Measurements from ENCODE around the gene TTC39A. TPM values are rescaled to one million over a fixed set of nuclear protein-coding genes. Genes with fewer than 3 reads are reported as not detected.
A peak's percentile ranks its signal among the peaks of the same experiment; 100 is the strongest.

The TTC39A gene
- total RNA-seq, 1 donor from 2014 or later: 0.28 TPM

DNA sequence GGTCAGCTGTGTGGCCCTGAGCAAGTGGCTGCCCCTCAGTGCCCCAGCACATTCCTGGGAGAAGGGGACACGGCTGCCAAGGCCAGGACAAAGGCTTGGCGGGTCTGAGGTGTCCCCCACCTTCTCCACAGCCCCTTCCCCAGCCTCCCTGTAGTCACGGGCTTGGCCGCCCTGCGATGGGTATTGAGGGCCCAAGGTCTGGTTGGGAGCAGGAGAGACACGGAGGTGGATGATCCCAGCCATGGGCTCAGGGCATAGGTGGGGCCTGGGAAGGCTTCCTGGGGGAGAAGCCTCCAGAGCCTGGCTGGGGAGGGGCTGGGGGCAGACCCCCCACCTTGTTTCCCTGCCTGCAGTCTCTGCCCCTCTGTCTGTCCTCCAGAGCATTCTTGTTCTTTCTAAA lies 27.0 kb downstream of the TTC39A start:
- H3K4me3 Mint-ChIP-seq: no peak overlapping the region
- no peaks in the 10 kb centered on the region for H3K27me3 Mint-ChIP-seq
- H3K36me3 Mint-ChIP-seq (ENCODE audit: low read depth): no peaks in the 10 kb centered on the region
- peaks cover 13% of the 10 kb centered on the region for H3K4me1 Mint-ChIP-seq
- DNase-seq: no peak
- no peaks in the 10 kb centered on the region for H3K9me3 Mint-ChIP-seq
- intact Hi-C loops (cut with micrococcal nuclease): no loop called here
- peak overlapping the region; percentile 86 for H3K27ac Mint-ChIP-seq

DNA sequence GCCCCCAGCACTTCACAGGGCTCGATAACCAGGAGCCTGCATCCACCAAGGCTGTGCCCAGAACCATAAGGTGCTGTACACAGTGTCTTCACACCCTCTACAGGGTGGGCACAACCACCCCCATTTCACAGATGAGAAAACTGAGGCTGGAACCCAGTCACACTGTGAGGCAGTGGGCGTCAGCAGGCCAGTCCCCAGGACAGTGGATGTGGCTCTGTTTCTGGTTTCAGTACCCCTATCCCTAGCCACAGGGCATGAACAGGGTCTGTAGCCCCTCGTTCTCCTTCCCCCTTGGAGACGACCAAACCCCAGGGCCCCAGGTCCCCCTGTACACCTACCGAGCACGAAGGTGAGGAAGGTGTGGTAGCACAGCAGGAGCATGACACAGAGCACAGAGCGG lies 27.6 kb downstream of the TTC39A start:
- Mint-ChIP-seq H3K27me3 (no peaks in the 10 kb centered on the region), H3K36me3 (ENCODE audit: low read depth) (no peaks in the 10 kb centered on the region), H3K27ac (no peak overlapping the region), H3K9me3 (no peaks in the 10 kb centered on the region), H3K4me1 (peaks cover 16% of the 10 kb centered on the region), H3K4me3 (no peak overlapping the region)
- intact Hi-C loops (cut with micrococcal nuclease): no loop called here
- no peak for DNase-seq

DNA sequence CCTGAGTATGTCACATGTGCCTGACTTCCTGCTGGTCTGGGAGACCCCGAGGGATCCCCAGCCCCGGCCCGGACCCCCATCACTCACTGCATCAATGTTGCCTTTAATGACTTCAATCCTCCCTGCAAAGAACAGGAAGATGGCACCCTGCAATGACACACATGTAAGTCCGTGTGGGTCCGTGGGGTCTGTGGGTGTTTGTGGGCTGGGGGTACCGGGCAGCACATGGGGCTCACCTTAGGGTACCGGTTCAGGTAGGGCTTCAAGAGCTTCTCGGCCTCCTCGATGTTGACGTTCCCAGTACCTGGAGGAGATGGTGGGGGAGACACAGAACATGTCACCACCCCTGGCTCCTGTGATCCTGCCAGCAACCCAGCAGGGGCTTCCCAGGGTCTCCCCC lies 28.1 kb downstream of the TTC39A start:
- intact Hi-C loops (cut with micrococcal nuclease): no loop called here
- Mint-ChIP-seq H3K9me3 (no peaks in the 10 kb centered on the region), H3K4me1 (peaks cover 19% of the 10 kb centered on the region), H3K27me3 (no peaks in the 10 kb centered on the region), H3K27ac (no peak overlapping the region), H3K36me3 (ENCODE audit: low read depth) (no peaks in the 10 kb centered on the region), H3K4me3 (no peak overlapping the region)
- DNase-seq: no peak

DNA sequence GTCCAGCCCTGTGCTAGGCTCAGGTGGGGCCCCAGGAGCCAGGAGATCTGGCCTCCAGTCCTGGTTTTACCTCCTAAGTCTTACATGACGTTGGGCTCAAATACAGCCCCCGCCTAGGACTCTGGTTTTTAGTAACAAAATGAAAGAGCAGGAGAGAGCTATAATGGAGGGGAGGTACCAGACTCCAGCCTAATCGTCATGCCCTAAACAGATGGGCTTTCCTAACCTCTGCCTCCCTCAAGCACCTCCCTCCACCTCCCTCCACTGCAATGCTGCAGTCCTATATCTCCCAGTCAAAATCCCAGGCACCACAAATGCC lies 28.6 kb downstream of the TTC39A start:
- intact Hi-C loops (cut with micrococcal nuclease): no loop called here
- Mint-ChIP-seq H3K4me1 (peaks cover 23% of the 10 kb centered on the region), H3K36me3 (ENCODE audit: low read depth) (no peaks in the 10 kb centered on the region), H3K27me3 (no peaks in the 10 kb centered on the region), H3K9me3 (no peaks in the 10 kb centered on the region), H3K4me3 (no peak overlapping the region), H3K27ac (no peak overlapping the region)
- no peak for DNase-seq

DNA sequence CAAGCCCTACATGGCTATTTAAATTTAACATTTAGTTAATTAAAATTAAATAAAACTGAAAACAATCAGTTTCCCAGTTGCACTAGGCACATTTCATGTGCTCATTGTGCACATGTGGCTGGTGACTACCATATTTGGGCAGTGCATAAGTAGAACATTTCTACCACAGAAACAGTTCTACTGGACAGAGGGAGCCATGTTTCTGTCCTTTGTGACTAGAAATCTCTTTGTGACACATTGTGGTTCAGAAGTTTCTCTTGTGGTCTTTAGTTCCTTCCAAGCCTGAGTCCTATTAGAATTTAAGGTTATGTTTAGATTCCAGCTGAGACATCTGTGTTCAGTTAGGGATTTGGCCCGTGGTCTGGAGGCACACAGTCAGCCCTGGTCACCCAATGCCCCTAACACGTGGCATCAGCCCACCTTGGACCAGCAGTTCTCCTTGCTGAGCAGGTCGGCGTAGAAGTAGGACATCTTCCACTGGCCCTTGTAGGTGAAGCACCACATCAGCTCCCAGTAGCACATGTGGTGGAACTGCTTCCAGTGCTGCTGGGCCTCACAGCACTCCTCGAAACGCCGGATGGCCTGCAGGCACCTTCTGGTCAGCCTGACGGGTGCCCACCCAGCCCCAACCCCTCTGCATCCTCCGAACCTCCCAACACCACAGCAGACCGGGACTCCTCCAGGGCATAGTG lies 29.1 kb downstream of the TTC39A start:
- no peak overlapping the region for H3K27ac Mint-ChIP-seq
- no peak overlapping the region for H3K4me3 Mint-ChIP-seq
- H3K36me3 Mint-ChIP-seq (ENCODE audit: low read depth): no peaks in the 10 kb centered on the region
- no peaks in the 10 kb centered on the region for H3K9me3 Mint-ChIP-seq
- H3K27me3 Mint-ChIP-seq: no peaks in the 10 kb centered on the region
- no peak for DNase-seq
- intact Hi-C loops (cut with micrococcal nuclease): no loop called here
- H3K4me1 Mint-ChIP-seq: peaks cover 26% of the 10 kb centered on the region

DNA sequence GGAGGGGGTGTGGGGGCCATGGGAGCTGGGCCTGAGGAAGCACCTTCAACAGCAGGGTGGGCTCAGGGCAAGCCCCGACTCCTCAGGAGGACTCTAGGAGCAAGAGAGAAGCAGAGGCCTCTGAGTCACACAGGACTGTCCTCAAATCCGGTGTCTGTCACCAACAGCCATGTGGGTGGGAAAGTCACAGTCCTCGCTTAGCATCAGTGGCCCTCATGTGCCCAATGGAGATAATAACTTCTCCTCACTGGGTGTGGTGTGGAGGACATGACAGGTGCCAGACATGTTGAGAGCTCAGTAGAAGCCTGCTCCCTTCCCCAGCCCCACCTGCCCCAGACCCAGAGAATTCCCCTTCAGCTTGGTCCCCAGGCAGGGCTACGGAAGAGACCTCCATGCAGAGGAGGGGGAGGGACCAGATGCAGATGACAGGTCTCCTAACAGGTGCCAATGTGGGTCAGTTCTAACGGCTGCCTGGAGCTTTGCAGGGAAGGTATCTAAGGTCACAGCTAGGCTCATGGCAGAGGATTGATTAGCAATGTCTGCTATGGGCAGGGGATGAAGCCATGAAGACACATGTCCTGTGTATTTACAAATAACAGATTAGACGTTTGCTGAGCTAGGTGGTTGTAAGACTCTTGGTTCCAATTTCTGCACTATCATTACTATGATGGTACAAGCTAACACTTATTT lies 30.2 kb downstream of the TTC39A start:
- intact Hi-C loops (cut with micrococcal nuclease): loop anchor here (5.0 to 10.0 kb wide), 3 partner anchors 63 to 428 kb away; partner anchors contain the start of genes CDKN2C and RNF11
- Mint-ChIP-seq H3K4me1 (peaks cover 29% of the 10 kb centered on the region), H3K27me3 (no peaks in the 10 kb centered on the region), H3K36me3 (ENCODE audit: low read depth) (no peaks in the 10 kb centered on the region), H3K27ac (no peak overlapping the region), H3K9me3 (no peaks in the 10 kb centered on the region), H3K4me3 (no peak overlapping the region)
- no peak for DNase-seq

DNA sequence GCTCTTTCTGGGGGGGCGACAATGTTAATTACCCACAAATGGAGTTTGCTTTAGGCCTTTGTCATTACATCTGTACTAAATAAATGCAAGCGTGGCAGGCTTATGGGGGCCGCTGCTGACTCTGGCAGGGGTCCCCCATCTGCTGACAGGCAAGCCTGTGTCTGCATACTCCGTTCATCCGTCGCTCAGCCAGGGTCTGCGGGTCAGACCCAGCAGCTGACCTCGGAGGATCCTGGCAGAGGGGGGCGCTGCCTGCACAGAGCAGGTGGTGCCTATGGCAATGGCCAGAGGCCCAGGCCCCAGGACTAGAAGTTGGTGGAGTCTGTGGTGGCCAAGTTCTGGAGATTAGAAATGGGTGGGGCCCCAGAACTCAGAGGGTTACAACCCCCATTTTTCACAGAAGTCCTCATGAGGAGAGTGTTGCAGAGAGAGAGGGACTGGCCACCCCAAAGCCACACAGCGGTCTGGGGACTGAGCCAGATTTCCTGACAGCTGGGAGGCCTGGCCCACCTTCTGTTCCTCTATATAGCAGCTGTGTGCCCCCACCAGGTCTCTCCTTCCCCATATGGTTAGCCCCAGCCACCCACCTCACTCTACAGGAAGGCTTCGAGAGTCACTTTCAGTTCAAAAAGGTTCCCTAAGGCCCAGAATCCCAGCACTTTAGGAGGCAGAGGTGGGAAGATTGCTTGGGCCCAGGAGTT lies 31.0 kb downstream of the TTC39A start:
- intact Hi-C loops (cut with micrococcal nuclease): loop anchor here (5.0 to 10.0 kb wide), 3 partner anchors 62 to 427 kb away; partner anchors contain the start of genes CDKN2C and RNF11
- H3K9me3 Mint-ChIP-seq: no peaks in the 10 kb centered on the region

DNA sequence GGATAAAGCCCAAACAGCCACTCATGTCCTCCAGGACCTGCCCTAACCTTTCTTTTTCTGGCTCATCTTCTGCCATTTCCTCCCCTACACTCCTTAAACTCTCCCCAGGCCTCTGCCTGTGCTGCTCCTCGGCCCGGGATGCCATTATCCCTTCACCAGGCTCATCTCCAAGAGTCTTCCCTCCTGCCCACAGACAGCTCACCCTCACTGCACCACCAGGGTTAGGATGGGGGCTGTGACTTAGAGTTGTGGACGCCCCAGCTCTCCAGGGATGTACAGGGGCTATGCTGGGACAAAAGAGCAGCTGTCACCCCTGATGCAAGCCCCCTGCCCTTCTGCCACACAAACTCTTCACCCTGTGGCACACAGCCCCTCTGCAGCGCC lies 32.0 kb downstream of the TTC39A start:
- Mint-ChIP-seq H3K4me3 (no peak overlapping the region), H3K27ac (no peak overlapping the region), H3K9me3 (no peaks in the 10 kb centered on the region), H3K36me3 (ENCODE audit: low read depth) (no peaks in the 10 kb centered on the region), H3K27me3 (no peaks in the 10 kb centered on the region), H3K4me1 (peaks cover 26% of the 10 kb centered on the region)
- intact Hi-C loops (cut with micrococcal nuclease): loop anchor here (5.0 to 10.0 kb wide), 3 partner anchors 61 to 426 kb away; partner anchors contain the start of genes CDKN2C and RNF11
- DNase-seq: no peak

More for the DNA sequence above, 31.0 kb downstream of the TTC39A start:
- Mint-ChIP-seq H3K4me3 (no peak overlapping the region), H3K27me3 (no peaks in the 10 kb centered on the region), H3K4me1 (peaks cover 32% of the 10 kb centered on the region), H3K27ac (no peak overlapping the region), H3K36me3 (ENCODE audit: low read depth) (no peaks in the 10 kb centered on the region)
- DNase-seq: no peak

DNA sequence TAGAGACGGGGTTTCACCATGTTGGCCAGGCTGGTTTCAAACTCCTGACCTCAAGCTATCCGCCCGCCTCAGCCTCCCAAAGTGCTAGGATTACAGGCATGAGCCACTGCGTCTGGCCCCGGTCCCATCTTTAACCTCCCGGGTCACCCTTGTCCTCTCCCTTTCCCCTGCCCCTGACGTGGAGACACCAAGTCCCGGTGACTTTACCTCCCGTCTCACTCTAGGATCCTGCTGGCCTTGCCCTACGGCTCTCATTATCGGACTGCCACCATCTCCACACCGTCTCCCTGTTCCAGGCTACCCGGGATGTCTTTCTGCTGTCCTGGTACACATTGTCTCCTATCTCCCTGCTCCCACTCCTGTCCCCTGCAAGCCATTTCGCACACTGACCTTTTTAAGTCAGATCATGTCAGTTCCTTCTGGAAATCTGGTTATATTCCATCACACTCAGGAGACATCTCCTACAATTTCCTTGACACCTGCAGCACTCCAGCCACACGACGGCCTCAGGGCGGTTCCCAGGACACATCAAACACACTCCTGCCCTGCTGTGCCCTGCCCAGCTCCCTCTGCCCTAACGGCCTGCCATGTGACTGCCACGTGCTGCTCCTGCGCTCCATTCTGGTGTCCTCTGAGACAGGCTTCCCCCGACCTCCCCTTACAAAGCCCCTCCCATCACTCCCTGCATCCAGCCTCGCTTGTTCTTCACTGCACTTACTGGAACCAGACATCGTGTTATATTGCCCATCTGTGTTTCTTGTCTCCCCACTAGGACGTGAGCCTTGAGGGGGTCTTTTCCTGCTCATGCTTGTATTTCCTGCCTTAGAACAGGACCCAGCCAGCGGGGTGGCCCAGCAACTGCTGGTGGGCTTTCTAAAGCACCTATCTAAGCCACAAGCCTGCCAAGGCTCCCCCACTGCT lies 32.7 kb downstream of the TTC39A start:
- Mint-ChIP-seq H3K27me3 (no peaks in the 10 kb centered on the region), H3K36me3 (ENCODE audit: low read depth) (no peaks in the 10 kb centered on the region), H3K4me1 (peaks cover 26% of the 10 kb centered on the region), H3K4me3 (peak overlapping the region; percentile 38), H3K9me3 (no peaks in the 10 kb centered on the region), H3K27ac (peak overlapping the region; percentile 12)
- no peak for DNase-seq
- intact Hi-C loops (cut with micrococcal nuclease): loop anchor here (2.0 to 10.0 kb wide), 4 partner anchors 60 to 425 kb away; partner anchors contain the start of genes CDKN2C and RNF11

DNA sequence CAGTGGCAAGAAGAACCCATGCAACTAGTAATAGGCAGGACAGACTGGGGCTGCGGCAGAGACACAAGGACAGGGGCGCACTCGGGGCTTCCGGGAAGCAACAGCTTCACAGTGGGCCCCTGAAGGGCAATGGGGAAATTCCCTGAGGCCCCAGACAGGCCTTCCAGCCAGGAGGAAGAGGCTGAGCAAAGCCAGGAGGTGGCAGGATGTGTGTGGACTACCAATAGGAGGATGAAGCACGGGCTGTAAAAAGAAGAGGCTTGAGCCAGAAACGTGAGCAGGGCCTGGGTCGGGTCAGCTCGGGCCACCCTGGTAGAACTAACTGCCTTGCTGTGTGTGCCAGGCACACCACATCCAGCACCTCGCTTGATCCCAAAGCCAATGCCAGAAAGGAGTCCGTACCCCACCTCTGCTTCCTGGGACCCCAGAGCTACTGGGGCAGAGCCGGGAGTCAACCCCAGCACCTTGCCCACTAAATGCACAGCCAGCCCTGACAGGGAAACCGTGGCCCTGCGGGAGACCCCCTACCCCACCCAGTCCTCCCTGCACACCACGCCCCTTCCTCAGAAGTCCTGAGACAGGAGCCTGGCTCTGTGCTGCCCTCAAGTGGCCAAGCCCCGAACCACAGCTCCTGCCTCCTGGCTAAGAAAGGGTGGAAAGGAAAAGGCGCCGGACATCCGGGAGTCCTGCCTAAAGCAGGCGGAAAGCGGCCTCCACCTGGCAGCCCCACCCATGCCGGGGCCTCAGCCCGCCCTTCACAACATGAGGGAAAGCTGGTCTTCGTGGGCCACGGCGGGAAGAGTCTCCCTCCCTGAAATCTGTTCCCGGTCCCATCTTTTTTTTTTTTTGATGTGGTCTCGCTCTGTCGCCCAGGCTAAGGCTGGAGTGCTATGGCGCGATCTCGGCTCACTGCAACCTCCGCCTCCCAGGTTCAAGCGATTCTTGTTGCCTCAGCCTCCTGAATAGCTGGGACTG lies 33.7 kb downstream of the TTC39A start:
- H3K27me3 Mint-ChIP-seq: no peaks in the 10 kb centered on the region
- peak overlapping the region; percentile 74 for H3K4me3 Mint-ChIP-seq
- H3K9me3 Mint-ChIP-seq: no peaks in the 10 kb centered on the region
- peak overlapping the region; percentile 70 for H3K27ac Mint-ChIP-seq
- DNase-seq: peak; percentile 94
- H3K4me1 Mint-ChIP-seq: peaks cover 26% of the 10 kb centered on the region
- intact Hi-C loops (cut with micrococcal nuclease): loop anchor here (2.0 to 10.0 kb wide), 4 partner anchors 59 to 424 kb away; partner anchors contain the start of genes CDKN2C and RNF11
- no peaks in the 10 kb centered on the region for H3K36me3 Mint-ChIP-seq (ENCODE audit: low read depth)

DNA sequence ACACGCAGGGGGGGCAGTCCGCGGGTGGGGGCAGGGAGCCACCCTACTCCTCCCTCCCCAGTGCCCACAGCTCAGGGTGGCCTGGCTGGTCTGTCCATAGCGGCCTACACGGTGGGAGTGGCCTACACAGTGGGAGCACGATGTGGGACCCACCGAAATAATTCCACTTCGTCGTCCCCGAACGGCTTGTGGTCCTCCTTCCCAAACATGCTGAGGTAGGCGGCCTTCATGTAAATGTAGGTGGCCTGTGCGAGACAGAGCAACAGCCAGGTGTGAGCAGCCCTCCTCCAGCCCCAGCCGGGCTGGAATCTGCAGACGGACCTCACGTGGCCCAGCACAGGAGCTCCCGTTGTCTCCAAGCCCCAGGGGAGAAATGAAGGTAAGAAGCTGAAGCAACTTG lies 34.4 kb downstream of the TTC39A start:
- Mint-ChIP-seq H3K9me3 (no peaks in the 10 kb centered on the region), H3K27me3 (no peaks in the 10 kb centered on the region), H3K4me3 (no peak overlapping the region), H3K27ac (no peak overlapping the region), H3K36me3 (ENCODE audit: low read depth) (no peaks in the 10 kb centered on the region), H3K4me1 (peaks cover 24% of the 10 kb centered on the region)
- no peak for DNase-seq
- intact Hi-C loops (cut with micrococcal nuclease): loop anchor here (2.0 to 10.0 kb wide), 4 partner anchors 59 to 424 kb away; partner anchors contain the start of genes CDKN2C and RNF11

DNA sequence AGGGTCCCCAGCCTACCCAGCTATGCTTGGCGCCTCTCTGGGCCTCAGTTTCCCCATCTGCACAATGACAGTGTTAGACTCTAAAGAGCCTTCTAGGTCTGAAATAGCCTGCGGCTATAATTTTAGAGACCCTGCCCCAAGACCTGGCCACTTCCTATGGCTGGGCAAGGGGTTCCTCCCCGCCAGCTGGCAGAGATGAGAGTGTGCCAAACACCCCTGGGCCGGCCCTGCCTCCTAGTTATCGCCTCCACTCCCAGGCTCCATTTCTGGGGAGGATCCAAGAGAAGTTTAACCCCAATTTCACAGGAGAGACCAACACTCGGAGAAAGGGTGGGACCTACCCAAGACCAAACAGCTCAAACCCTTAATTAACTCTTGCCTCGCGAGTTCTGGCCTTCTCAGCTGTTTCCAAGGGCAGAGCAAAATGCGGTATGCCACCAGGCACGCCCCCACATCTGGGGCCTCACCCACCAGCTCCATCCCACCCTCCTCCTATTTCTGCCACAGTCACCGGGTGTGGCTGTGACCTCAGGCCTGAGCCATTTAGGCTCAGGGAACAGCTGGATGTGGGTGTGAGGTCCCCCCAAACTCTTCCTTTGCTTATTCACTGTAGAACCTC lies 35.7 kb downstream of the TTC39A start:
- H3K27ac Mint-ChIP-seq: no peak overlapping the region
- H3K9me3 Mint-ChIP-seq: no peaks in the 10 kb centered on the region
- intact Hi-C loops (cut with micrococcal nuclease): loop anchor here (5.0 to 10.0 kb wide), 3 partner anchors 57 to 422 kb away; partner anchors contain the start of genes CDKN2C and RNF11
- H3K4me3 Mint-ChIP-seq: no peak overlapping the region
- no peaks in the 10 kb centered on the region for H3K27me3 Mint-ChIP-seq
- DNase-seq: no peak
- peaks cover 19% of the 10 kb centered on the region for H3K4me1 Mint-ChIP-seq
- no peaks in the 10 kb centered on the region for H3K36me3 Mint-ChIP-seq (ENCODE audit: low read depth)
